GM23338 (cell line): Measurements from ENCODE around the gene FYN. TPM values are rescaled to one million over a fixed set of nuclear protein-coding genes. Genes with fewer than 3 reads are reported as not detected.

Source experiments
- ATAC-seq: fragments of 200-7000 bp; cut with Tn5 transposase; 3 replicates; pipeline ENCODE4 v1.9.1; 2020
- DNase-seq: peaks from one replicate; pipeline ENCODE4 v3.0.0-alpha.2; 2015; ENCODE audit warnings: low spot score
- H2AFZ ChIP-seq: fragments of 200-600 bp; sonication (generic); 2 replicates; pipeline ENCODE4 v1.8.0; 2016; ENCODE audit warnings: antibody characterized with exemption, mild to moderate bottlenecking, moderate library complexity
- H3F3A ChIP-seq: fragments of 200-600 bp; sonication (generic); replicated peaks from 2 replicates; pipeline ENCODE4 v1.8.0; 2017; ENCODE audit warnings: antibody characterized with exemption, mixed run types, low read depth
- H3K27ac ChIP-seq: fragments of 200-600 bp; sonication (generic); 2 replicates; pipeline ENCODE4 v1.6.1; 2016; ENCODE audit warnings: low read depth
- H3K27me3 ChIP-seq: fragments of 200-600 bp; sonication (generic); 2 replicates; pipeline ENCODE4 v1.8.0; 2016; ENCODE audit warnings: mild to moderate bottlenecking, mixed run types, moderate library complexity; ENCODE audit not compliant: insufficient read depth
- H3K36me3 ChIP-seq: fragments of 200-600 bp; sonication (generic); 2 replicates; pipeline ENCODE4 v1.8.0; 2016; ENCODE audit warnings: mild to moderate bottlenecking; ENCODE audit not compliant: insufficient read depth
- H3K4me1 ChIP-seq: fragments of 200-600 bp; sonication (generic); 2 replicates; pipeline ENCODE4 v1.8.0; 2016; ENCODE audit warnings: mild to moderate bottlenecking, moderate library complexity; ENCODE audit not compliant: insufficient read depth
- H3K4me2 ChIP-seq: fragments of 200-600 bp; sonication (generic); 2 replicates; pipeline ENCODE4 v1.7.1; 2017; ENCODE audit warnings: mixed run types
- H3K4me3 ChIP-seq: fragments of 200-600 bp; sonication (generic); 2 replicates; pipeline ENCODE4 v1.6.1; 2016; ENCODE audit warnings: mixed run types
- H3K79me2 ChIP-seq: fragments of 200-600 bp; sonication (generic); replicated peaks from 2 replicates; pipeline ENCODE4 v1.8.0; 2017; ENCODE audit warnings: mild to moderate bottlenecking; ENCODE audit not compliant: insufficient read depth
- H3K9me2 ChIP-seq: fragments of 200-600 bp; sonication (generic); 2 replicates; pipeline ENCODE4 v1.8.0; 2017; ENCODE audit not compliant: insufficient read depth
- H4K20me1 ChIP-seq: fragments of 200-600 bp; sonication (generic); replicated peaks from 2 replicates; pipeline ENCODE4 v1.8.0; 2017; ENCODE audit warnings: mild to moderate bottlenecking; ENCODE audit not compliant: insufficient read depth
- H3K27ac Mint-ChIP-seq: 2 replicates; pipeline ENCODE4 v1.8.0; 2020; ENCODE audit warnings: inconsistent platforms, mild to moderate bottlenecking, moderate library complexity, mixed read lengths
- H3K27me3 Mint-ChIP-seq: 3 replicates; pipeline ENCODE4 v1.8.0; 2022; ENCODE audit warnings: low read depth, mild to moderate bottlenecking, moderate library complexity, mixed read lengths, inconsistent platforms; ENCODE audit not compliant: insufficient read depth, poor library complexity
- H3K36me3 Mint-ChIP-seq: 3 replicates; pipeline ENCODE4 v1.8.0; 2021; ENCODE audit warnings: low read depth, mild to moderate bottlenecking, inconsistent platforms, moderate library complexity, mixed read lengths
- H3K4me1 Mint-ChIP-seq: 3 replicates; pipeline ENCODE4 v1.8.0; 2020; ENCODE audit warnings: mild to moderate bottlenecking, inconsistent platforms, mixed read lengths
- H3K4me3 Mint-ChIP-seq: 3 replicates; pipeline ENCODE4 v1.8.0; 2021; ENCODE audit warnings: moderate library complexity, mild to moderate bottlenecking, inconsistent platforms, mixed read lengths
- H3K9me3 Mint-ChIP-seq: 3 replicates; pipeline ENCODE4 v1.8.0; 2020; ENCODE audit warnings: moderate library complexity, mild to moderate bottlenecking, inconsistent platforms, mixed read lengths
- CREB1 ChIP-seq: fragments of 250-450 bp; sonication (Bioruptor Pico); IDR thresholded peaks from 2 replicates; pipeline ENCODE4 v1.5.0; 2020; ENCODE audit warnings: low read depth, mild to moderate bottlenecking, moderate library complexity
- CTCF ChIP-seq, 2 experiments: fragments of 200-600 bp in 1 of 2; sonication (generic) in 1 of 2; conservative IDR thresholded peaks; 2 replicates each; pipeline versions ENCODE4 v1.5.1 to v1.6.1; 2016 to 2017; ENCODE audit warnings: antibody characterized with exemption in 2 of 2, low read depth in 2 of 2, mild to moderate bottlenecking in 2 of 2, moderate library complexity in 1 of 2
- ETS1 ChIP-seq: IDR thresholded peaks from 2 replicates; pipeline ENCODE4 v1.6.1; 2016; ENCODE audit warnings: antibody characterized with exemption
- EZH2 ChIP-seq: fragments of 200-600 bp; sonication (generic); IDR thresholded peaks from one replicate; pipeline ENCODE4 v1.8.0; 2017; ENCODE audit warnings: antibody characterized with exemption, mild to moderate bottlenecking, low read depth; ENCODE audit not compliant: unreplicated experiment
- EZH2phosphoT487 ChIP-seq: fragments of 200-600 bp; sonication (generic); IDR thresholded peaks from one replicate; pipeline ENCODE4 v1.8.1; 2018; ENCODE audit warnings: antibody characterized with exemption; ENCODE audit not compliant: unreplicated experiment
- JUNB ChIP-seq: IDR thresholded peaks from one replicate; pipeline ENCODE4 v1.6.1; 2016; ENCODE audit warnings: antibody characterized with exemption; ENCODE audit not compliant: unreplicated experiment
- NANOG ChIP-seq: IDR thresholded peaks from 2 replicates; pipeline ENCODE4 v1.6.1; 2016; ENCODE audit warnings: antibody characterized with exemption, borderline replicate concordance
- POLR2AphosphoS5 ChIP-seq: IDR thresholded peaks from 2 replicates; pipeline ENCODE4 v1.6.1; 2016; ENCODE audit warnings: antibody characterized with exemption, low read depth
- REST ChIP-seq: IDR thresholded peaks from one replicate; pipeline ENCODE4 v1.6.1; 2018; ENCODE audit warnings: antibody characterized with exemption; ENCODE audit not compliant: unreplicated experiment
- STAT1 ChIP-seq: IDR thresholded peaks from one replicate; pipeline ENCODE4 v1.6.1; 2016; ENCODE audit warnings: antibody characterized with exemption; ENCODE audit not compliant: unreplicated experiment
- ZNF114 ChIP-seq: fragments of 250-450 bp; sonication (Bioruptor Pico); IDR thresholded peaks from 2 replicates; pipeline ENCODE4 v1.5.0; 2020; ENCODE audit warnings: mild to moderate bottlenecking, moderate library complexity
- ZNF331 ChIP-seq: fragments of 250-450 bp; sonication (Bioruptor Pico); IDR thresholded peaks from 2 replicates; pipeline ENCODE4 v1.5.0; 2020; ENCODE audit warnings: low read depth, mild to moderate bottlenecking, moderate library complexity
- ZNF462 ChIP-seq: fragments of 250-450 bp; sonication (Bioruptor Pico); IDR thresholded peaks from 2 replicates; pipeline ENCODE4 v1.5.0; 2020; ENCODE audit warnings: mild to moderate bottlenecking, moderate library complexity
- polyA plus RNA-seq: library from polyadenylated mRNA; unstranded; fragments of >200 nt; fragmentation: Nextera tagmentation; extraction: Ambion mirVana; gene quantifications from 2 replicates; pipeline ENCODE4 v1.2.1, GENCODE V29; 2016
- total RNA-seq: library from RNA; depleted of rRNA; stranded (reverse); fragments of >200 nt; shearing (Covaris generic); gene quantifications from 2 replicates; pipeline ENCODE4 v1.2.3, GENCODE V29; 2014

FYN gene
- total and polyA plus RNA-seq, 2 experiments from 2014 or later: 46.8 to 143 TPM

- no peaks in the 10 kb centered on the region; the same call in 2 of the 3 replicates for H3K36me3 Mint-ChIP-seq
- ATAC-seq (no peak), DNase-seq (peak; percentile 54)
- H3K9me3 Mint-ChIP-seq: no peaks in the 10 kb centered on the region
- Histone ChIP-seq H3K4me1 (peaks cover 55% of the 10 kb centered on the region), H3K27ac (no peak overlapping the region), H3F3A (0 out of 2 replicates have a peak, but pooled peaks cover 5% of the 10 kb centered on the region), H2AFZ (no peak overlapping the region), H3K9me2 (no peaks in the 10 kb centered on the region), H3K4me2 (peak overlapping the region; percentile 75), H4K20me1 (peaks cover 6% of the 10 kb centered on the region), H3K79me2 (peaks cover 69% of the 10 kb centered on the region), H3K27me3 (no peaks in the 10 kb centered on the region), H3K4me3 (peak overlapping the region; percentile 62; the same call in 1 of the 2 replicates), H3K36me3 (no peaks in the 10 kb centered on the region)
- peaks cover 13% of the 10 kb centered on the region for H3K27me3 Mint-ChIP-seq
- H3K4me1 Mint-ChIP-seq: peaks cover 59% of the 10 kb centered on the region
- peak overlapping the region; percentile 17; the same call in 1 of the 3 replicates for H3K4me3 Mint-ChIP-seq
- TF ChIP-seq EZH2 (no peak), ZNF462 (CRISPR knock-in tag) (no peak), ETS1 (no peak), JUNB (no peak), NANOG (no peak), EZH2phosphoT487 (no peak), ZNF114 (CRISPR knock-in tag) (no peak), CTCF (conservative IDR thresholded peaks at IDR 0.05; ENCODE audit: low read depth in 2 of 2) (no peak), CREB1 (CRISPR knock-in tag) (no peak), POLR2AphosphoS5 (no peak), REST (no peak), STAT1 (no peak), ZNF331 (CRISPR knock-in tag) (no peak)
- H3K27ac Mint-ChIP-seq: no peak overlapping the region
Measured at GRCh38 chr6:111870051-111870741, 3.1 kb downstream of the FYN start.
